Colonic mucosa (tissue), 4 donors: ENCODE measurements around the gene WFDC1. TPM values are rescaled to one million over a fixed set of nuclear protein-coding genes. Genes with fewer than 3 reads are reported as not detected.

Experiments
- DNase-seq: peaks from one replicate; pipeline ENCODE4 v3.0.0-alpha.2; 2020
- H3K27ac ChIP-seq: fragments of 200-600 bp; one replicate; pipeline ENCODE4 v1.8.0; 2021
- H3K27me3 ChIP-seq: fragments of 200-600 bp; one replicate; pipeline ENCODE4 v1.8.0; 2021
- H3K36me3 ChIP-seq: fragments of 200-600 bp; one replicate; pipeline ENCODE4 v1.8.0; 2021
- H3K4me1 ChIP-seq: fragments of 200-600 bp; one replicate; pipeline ENCODE4 v1.8.0; 2021; ENCODE audit warnings: mild to moderate bottlenecking
- H3K4me3 ChIP-seq: fragments of 200-600 bp; one replicate; pipeline ENCODE4 v1.8.0; 2021
- H3K9ac ChIP-seq, 2 donors: one replicate each; pipeline ENCODE4 v1.7.0; 2013; ENCODE audit warnings: control low read depth in 2 of 2, low read depth in 2 of 2, low read length in 2 of 2
- H3K9me3 ChIP-seq: fragments of 200-600 bp; one replicate; pipeline ENCODE4 v1.8.0; 2021
- CTCF ChIP-seq: fragments of 200-600 bp; IDR thresholded peaks from one replicate; pipeline ENCODE4 v1.8.0; 2022; ENCODE audit warnings: antibody characterized with exemption, mild to moderate bottlenecking
- intact Hi-C: fragments of 100-400 bp; cut with DNase I; formaldehyde crosslinking; loops from one replicate; pipeline ENCODE4 v1.14.1; 2022
- total RNA-seq, 2 donors: library from RNA; stranded (reverse); fragmentation: NEBNext Ultra II Directional in 1 of 2; extraction: Animal tissue kit (Norgen Biotek cat#: 25700) in 1 of 2; gene quantifications; one replicate each; pipeline ENCODE4 v1.2.1, GENCODE V29; 2021
- donor health status: healthy.
- donor health status: DM: no; HTN: no; CAD: no.
- donor health status: DM: no; HTN: no; CAD: no.

Gene WFDC1
- total RNA-seq, 2 donors from 2014 or later = 4.4 to 17.4 TPM

GRCh38 chr16:84278333-84278732, 16.3 kb upstream of the WFDC1 start:
- no peak overlapping the region for H3K4me3 ChIP-seq
- H3K9me3 ChIP-seq = no peaks in the 10 kb centered on the region
- H3K27ac ChIP-seq = no peak overlapping the region
- H3K36me3 ChIP-seq = no peaks in the 10 kb centered on the region
- H3K27me3 ChIP-seq = no peaks in the 10 kb centered on the region
- intact Hi-C loops = loop anchor here (5.0 kb wide), 1 partner anchor 204 kb away; no protein-coding TSS in a partner anchor
- no peak for TF ChIP-seq CTCF
- no peak overlapping the region for H3K9ac ChIP-seq
- no peaks in the 10 kb centered on the region for H3K4me1 ChIP-seq
- no peak for DNase-seq

DNA sequence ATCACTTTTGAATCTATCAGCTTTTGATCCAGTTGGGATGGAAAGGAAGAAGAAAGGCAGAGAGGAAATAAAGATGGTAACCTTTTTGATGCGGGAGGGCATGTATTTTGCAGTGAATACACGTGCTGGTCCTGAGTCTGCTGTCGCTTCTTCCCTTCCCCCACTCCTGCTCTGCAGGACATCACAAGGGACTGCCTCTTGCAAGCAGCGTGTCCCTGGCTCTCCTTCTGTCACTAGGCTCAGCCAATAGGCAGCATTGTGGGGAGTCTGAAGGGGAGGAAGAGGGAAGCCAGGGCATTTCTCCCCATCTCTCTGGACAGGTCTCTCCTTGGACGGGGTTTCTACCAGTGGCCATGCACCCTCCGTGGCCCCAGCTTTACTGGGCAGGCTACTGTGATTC, 15.7 kb upstream of the WFDC1 start:
- H3K4me3 ChIP-seq = no peak overlapping the region
- no peaks in the 10 kb centered on the region for H3K36me3 ChIP-seq
- no peak for DNase-seq
- H3K9ac ChIP-seq = no peak overlapping the region
- no peak overlapping the region for H3K27ac ChIP-seq
- TF ChIP-seq CTCF = no peak
- H3K27me3 ChIP-seq = no peaks in the 10 kb centered on the region
- H3K9me3 ChIP-seq = no peaks in the 10 kb centered on the region
- intact Hi-C loops = loop anchor here (5.0 kb wide), 1 partner anchor 203 kb away; no protein-coding TSS in a partner anchor
- H3K4me1 ChIP-seq = no peaks in the 10 kb centered on the region

GRCh38 chr16:84279881-84280280, 14.8 kb upstream of the WFDC1 start:
- TF ChIP-seq CTCF = no peak
- intact Hi-C loops = loop anchor here (5.0 kb wide), 1 partner anchor 202 kb away; no protein-coding TSS in a partner anchor
- Histone ChIP-seq H3K27me3 (no peaks in the 10 kb centered on the region), H3K4me3 (no peak overlapping the region), H3K27ac (no peak overlapping the region), H3K36me3 (no peaks in the 10 kb centered on the region), H3K4me1 (no peaks in the 10 kb centered on the region), H3K9me3 (no peaks in the 10 kb centered on the region), H3K9ac (no peak overlapping the region)
- no peak for DNase-seq

GRCh38 chr16:84281074-84281473, 13.6 kb upstream of the WFDC1 start:
- Histone ChIP-seq H3K36me3 (no peaks in the 10 kb centered on the region), H3K27ac (no peak overlapping the region), H3K4me3 (no peak overlapping the region), H3K9ac (no peak overlapping the region), H3K27me3 (no peaks in the 10 kb centered on the region), H3K4me1 (no peaks in the 10 kb centered on the region), H3K9me3 (no peaks in the 10 kb centered on the region)
- no peak for DNase-seq
- intact Hi-C loops = no loop called here
- TF ChIP-seq CTCF = no peak

DNA sequence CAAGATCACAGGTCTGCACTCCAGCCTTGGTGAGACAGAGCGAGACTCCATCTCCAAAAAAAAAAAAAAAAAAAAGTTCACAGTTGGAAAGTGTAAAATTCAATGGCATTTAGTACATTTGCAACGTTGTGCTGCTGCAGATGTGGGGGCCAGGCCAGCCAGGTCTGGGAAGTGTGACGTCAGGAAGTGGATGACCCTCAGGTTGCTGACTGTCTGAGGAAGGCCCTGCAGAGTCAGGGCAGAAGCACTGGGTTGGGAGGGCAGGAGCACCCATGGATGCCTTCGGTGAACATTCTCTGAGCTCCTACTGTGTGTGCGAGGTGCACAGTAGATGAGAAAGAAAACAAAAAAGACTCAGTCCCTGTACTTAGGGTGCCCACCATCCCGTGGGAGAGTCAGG, 12.1 kb upstream of the WFDC1 start:
- intact Hi-C loops = no loop called here
- no peak for TF ChIP-seq CTCF
- Histone ChIP-seq H3K27ac (no peak overlapping the region), H3K36me3 (no peaks in the 10 kb centered on the region), H3K4me1 (no peaks in the 10 kb centered on the region), H3K27me3 (no peaks in the 10 kb centered on the region), H3K9ac (no peak overlapping the region), H3K4me3 (no peak overlapping the region), H3K9me3 (no peaks in the 10 kb centered on the region)
- DNase-seq = no peak
